HG03378 (cell line): ENCODE data around the gene COL23A1.
"Not testable (repeated sequence)": the region's sequence is repeated elsewhere in the genome, so short reads cannot be mapped to it uniquely, and the experiment has no call there.

Experiments
- ATAC-seq: cut with Tn5 transposase; IDR thresholded peaks from one replicate; pipeline ENCODE4 v1.9.1; 2021; ENCODE audit warnings: mild to moderate bottlenecking, moderate library complexity; ENCODE audit not compliant: unreplicated experiment

Gene COL23A1

GRCh38 chr5:178511172-178511571 is 79.0 kb downstream of the COL23A1 start:
- ATAC-seq = no peak

DNA sequence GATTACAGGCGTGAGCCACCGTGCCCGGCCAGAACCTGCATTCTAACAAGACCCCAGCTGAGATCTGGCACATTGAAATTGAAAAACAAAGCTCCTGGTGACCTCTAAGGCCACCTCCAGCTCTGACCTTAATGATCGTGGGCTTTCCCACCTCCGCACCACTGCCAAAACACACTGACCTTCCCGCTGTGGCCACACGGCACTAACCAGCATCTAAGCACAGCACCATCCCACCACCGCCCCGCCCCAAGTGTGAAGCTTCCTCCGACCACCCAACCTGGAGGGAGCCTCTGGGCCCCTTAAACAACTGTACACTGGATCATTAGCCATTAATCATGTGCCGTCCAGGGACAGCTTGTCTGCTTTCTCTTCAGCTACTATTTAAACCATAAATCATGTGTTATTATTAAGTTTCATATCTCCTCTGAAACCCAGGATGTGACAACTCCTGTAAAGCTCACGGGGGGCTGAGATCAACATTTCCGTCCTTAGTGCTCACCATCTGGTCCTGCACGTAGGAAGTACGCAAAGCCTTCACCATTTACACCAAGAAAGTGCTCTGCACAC is 80.6 kb downstream of the COL23A1 start:
- ATAC-seq = no peak

- no peak for ATAC-seq
Observed at GRCh38 chr5:178507151-178507932, 82.9 kb downstream of the COL23A1 start.

DNA sequence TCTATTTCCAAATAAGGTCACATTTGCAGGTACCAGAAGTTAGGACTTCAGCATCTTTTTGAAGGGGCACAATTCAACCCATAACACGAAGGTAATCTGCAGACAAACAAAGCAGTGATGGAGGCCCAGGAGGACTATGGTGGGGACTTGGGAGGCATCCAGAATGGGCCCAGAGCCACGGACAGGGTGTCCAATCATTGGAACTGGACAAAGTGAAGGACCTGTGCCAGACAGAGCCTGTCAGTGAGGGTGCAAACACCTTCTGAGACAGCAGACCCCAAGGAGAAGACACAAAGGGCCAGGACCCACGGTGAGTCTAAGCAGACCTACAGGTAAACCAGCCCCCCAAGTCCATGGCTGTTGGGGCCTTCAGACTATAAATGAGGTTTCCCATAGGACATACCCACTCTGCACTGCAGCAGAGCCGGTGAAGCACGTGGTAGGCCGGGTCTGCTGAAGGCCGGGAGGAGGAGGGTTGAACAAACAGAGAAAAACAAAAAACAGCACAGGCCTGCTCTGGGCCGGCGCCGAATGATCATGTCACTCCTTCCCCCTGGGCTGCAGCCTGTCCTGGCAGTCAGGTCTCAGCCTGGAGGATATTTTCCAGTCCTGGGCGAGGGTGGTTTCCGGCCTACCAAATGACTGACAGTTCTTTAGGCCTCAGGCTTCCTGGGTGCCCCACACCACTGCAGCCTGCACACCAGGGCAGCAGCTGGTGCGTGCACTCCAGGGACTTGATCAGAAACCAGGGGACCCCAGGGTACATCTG is 84.4 kb downstream of the COL23A1 start:
- ATAC-seq = no peak

DNA sequence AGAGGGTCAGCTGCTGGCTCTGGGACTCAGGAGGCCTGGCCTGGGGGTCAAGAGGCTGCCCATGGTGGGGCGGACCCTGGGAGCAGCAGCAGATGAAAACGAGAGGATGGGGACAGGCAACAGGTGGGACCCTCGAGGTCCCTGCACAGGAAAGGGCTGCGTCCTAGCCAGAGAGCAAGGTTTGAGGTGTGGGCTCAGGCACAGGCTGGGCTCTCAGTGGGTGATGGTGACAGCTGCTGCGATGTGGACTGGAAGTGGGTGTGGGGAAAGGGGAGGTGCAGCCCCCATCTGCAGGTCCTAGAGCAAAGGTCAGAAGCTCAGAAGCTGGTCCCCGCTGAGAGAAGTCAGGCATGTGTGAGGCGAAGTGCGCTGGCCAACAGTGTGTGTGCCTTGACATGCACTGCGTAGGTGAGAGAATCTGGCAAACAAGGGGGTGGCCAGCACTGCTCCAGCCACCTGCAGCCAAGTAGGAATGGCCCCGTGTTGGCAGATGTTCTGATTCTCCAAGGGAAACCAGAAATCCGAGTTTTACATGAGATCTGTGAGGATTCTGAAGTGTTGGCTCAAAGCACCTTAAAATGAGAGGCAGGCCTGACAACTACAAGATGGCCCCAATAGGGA is 85.7 kb downstream of the COL23A1 start:
- ATAC-seq = no peak

- ATAC-seq = no peak
Observed at GRCh38 chr5:178502401-178503100, 87.6 kb downstream of the COL23A1 start.

DNA sequence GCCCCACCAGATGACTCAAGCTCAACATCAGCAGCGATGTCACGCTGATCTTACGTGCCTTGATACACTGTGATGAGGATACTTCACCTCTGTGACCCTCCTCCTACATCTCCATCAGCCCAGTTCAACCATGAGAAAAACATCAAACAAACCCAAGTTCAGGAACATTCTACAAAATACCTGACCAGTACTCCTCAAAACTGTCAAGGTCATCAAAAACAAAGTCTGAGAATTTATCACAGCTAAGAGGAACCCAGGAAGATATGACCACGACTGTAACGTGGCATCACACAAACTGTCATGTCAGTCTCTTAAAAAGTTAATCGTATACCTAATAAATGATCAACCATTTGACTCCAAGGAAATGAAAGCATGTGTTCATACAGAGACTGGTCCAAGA is 90.8 kb downstream of the COL23A1 start:
- ATAC-seq = no peak

DNA sequence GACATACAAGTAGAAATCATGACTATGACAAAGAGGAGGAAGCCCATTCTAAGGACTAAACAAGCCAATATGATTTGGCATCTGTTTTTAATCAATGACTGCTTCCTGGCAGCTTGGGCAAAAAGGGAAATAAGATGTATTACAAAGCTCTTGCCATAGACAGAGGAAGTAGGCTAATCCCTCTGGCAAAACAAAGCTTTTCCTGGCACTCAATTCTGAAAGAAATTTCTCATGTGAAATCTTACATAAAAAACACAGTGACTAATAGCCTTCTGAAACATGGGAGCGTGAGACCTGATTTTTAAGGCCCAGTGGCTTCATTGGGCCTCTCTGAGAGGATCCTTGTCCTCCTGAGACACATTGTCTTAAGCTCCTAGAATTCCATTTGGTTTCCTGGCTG is 93.6 kb downstream of the COL23A1 start:
- ATAC-seq = no peak

DNA sequence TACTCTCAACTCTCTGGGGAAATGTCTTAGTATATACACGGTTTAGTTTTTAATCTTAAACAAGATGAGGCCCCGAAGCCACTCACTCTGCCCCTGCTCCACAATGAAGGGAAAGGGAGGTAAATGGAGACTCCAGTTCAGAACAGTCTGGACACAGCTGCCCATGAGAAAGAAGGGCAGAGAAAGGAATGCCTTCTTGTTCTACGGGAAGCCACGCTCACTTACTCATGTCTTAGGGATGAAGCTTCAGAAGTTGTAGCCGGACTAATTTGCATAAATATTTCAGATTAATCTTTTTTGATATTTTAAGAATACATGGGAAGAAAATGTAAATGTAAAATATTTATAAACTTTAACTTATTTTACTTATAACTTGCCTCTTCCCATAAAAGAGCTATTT is 94.0 kb downstream of the COL23A1 start:
- no peak for ATAC-seq

- no peak for ATAC-seq
Observed at GRCh38 chr5:178495706-178496105, 94.5 kb downstream of the COL23A1 start.

DNA sequence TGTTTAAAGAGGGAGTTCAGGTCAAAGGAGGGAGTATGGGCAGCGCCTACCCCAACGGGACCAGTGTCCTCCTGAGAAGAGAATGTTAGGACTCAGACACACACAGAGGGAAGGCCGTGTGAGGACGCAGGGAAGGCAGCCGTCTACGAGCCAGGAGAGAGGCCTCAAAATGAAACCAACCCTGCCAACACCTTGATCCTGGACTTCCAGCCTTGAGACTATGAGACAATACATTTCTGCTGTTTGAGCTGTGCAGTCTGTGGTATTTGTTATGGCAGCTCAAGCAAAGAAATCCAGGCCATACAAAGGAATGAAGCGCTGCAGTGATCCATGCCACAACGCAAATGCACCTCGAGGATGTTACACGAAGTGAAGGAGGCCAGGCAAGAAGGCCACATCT is 97.9 kb downstream of the COL23A1 start:
- no peak for ATAC-seq

DNA sequence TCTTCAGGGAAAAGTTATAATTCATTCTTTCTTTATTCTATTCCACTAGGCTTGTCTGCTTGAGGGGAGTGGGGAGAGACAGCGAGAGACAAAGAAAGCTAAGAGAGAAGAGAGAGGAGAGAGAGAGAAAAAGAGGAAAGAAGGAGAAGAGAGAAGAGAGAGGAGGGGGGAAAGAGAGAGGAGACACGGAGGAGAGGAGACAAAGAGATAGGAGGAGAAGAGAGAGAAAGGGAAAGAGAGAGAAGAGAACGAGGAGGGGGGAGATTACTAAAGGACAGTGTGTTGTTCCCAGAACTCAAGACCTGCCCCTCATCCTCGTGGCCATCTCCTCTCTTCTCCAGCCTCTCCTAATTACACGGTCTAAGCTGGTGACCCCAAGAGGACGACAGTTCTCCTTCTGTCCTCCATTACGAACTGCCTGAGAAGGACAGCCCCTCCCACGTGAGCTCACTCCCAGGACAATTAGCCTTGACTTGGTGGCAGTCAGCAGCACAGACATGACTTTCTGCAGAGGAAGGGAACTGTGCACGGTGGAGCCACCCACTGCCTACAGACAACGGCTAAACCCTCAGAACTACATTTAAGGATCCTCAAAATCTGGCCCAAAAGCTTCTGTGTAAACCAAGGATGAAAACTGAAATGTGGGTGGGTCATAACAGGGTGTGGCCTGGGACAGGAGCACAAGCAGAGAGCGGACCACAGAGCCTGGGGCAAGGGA is 99.1 kb downstream of the COL23A1 start:
- no peak for ATAC-seq

- ATAC-seq = no peak
Observed at GRCh38 chr5:178489271-178489976, 100.8 kb downstream of the COL23A1 start.

- ATAC-seq = no peak
Observed at GRCh38 chr5:178488696-178489095, 101.5 kb downstream of the COL23A1 start.

- ATAC-seq = no peak
Observed at GRCh38 chr5:178487911-178488600, 102.1 kb downstream of the COL23A1 start.

GRCh38 chr5:178486878-178487512 is 103.2 kb downstream of the COL23A1 start:
- ATAC-seq = not testable (repeated sequence)

- no peak for ATAC-seq
Observed at GRCh38 chr5:178486239-178486641, 104.0 kb downstream of the COL23A1 start.

GRCh38 chr5:178483620-178484019 is 106.6 kb downstream of the COL23A1 start:
- no peak for ATAC-seq

GRCh38 chr5:178479261-178479660 is 110.9 kb downstream of the COL23A1 start:
- no peak for ATAC-seq
